Middle frontal gyrus (tissue), 1 donor: ENCODE results near the gene CLEC11A.
A peak's percentile ranks its signal among the peaks of the same experiment; 100 is the strongest.
"Not testable (repeated sequence)": the region's sequence is repeated elsewhere in the genome, so short reads cannot be mapped to it uniquely, and the experiment has no call there.

ENCODE experiments used
- DNase-seq: peaks from one replicate; pipeline ENCODE4 v3.0.0-alpha.2; 2015; ENCODE audit warnings: low spot score; ENCODE audit errors: extremely low spot score

CLEC11A gene

GRCh38 chr19:50721441-50722137, 1.6 kb upstream of the CLEC11A start:
- no peak for DNase-seq

- no peak for DNase-seq
Measured at GRCh38 chr19:50722201-50723013, 757 bp upstream of the CLEC11A start.

- DNase-seq = no peak
Measured at GRCh38 chr19:50723735-50724521, 764 bp downstream of the CLEC11A start.

GRCh38 chr19:50724522-50725217, 1.5 kb downstream of the CLEC11A start:
- DNase-seq = peak; percentile 99

- DNase-seq = no peak
Measured at GRCh38 chr19:50725218-50725910, 2.2 kb downstream of the CLEC11A start.

- DNase-seq = no peak
Measured at GRCh38 chr19:50725911-50726230, 2.7 kb downstream of the CLEC11A start.

GRCh38 chr19:50728084-50728737, 5.0 kb downstream of the CLEC11A start:
- no peak for DNase-seq

GRCh38 chr19:50729894-50730293, 6.7 kb downstream of the CLEC11A start:
- DNase-seq = no peak

- DNase-seq = no peak
Measured at GRCh38 chr19:50735869-50736268, 12.7 kb downstream of the CLEC11A start.

- no peak for DNase-seq
Measured at GRCh38 chr19:50736338-50736737, 13.2 kb downstream of the CLEC11A start.

- DNase-seq = no peak
Measured at GRCh38 chr19:50739132-50739913, 16.2 kb downstream of the CLEC11A start.

GRCh38 chr19:50739914-50740426, 16.8 kb downstream of the CLEC11A start:
- DNase-seq = no peak

- DNase-seq = no peak
Measured at GRCh38 chr19:50741179-50741933, 18.2 kb downstream of the CLEC11A start.

- no peak for DNase-seq
Measured at GRCh38 chr19:50743537-50743936, 20.4 kb downstream of the CLEC11A start.

- no peak for DNase-seq
Measured at GRCh38 chr19:50745221-50745620, 22.1 kb downstream of the CLEC11A start.

GRCh38 chr19:50747141-50747540, 24.0 kb downstream of the CLEC11A start:
- not testable (repeated sequence) for DNase-seq

GRCh38 chr19:50749490-50749889, 26.3 kb downstream of the CLEC11A start:
- DNase-seq = no peak

- DNase-seq = no peak
Measured at GRCh38 chr19:50750010-50750409, 26.8 kb downstream of the CLEC11A start.

- no peak for DNase-seq
Measured at GRCh38 chr19:50753879-50754278, 30.7 kb downstream of the CLEC11A start.
